GM18505 (cell line): ENCODE data around the gene SNRK.

Experiments used
- ATAC-seq: cut with Tn5 transposase; IDR thresholded peaks from one replicate; pipeline ENCODE4 v1.9.1; 2021; ENCODE audit not compliant: unreplicated experiment
- POLR2A ChIP-seq: IDR thresholded peaks from 4 replicates; pipeline ENCODE4 v1.6.1; 2011; ENCODE audit warnings: borderline replicate concordance; ENCODE audit not compliant: insufficient read depth, insufficient read length; ENCODE audit errors: extremely low read depth

Gene SNRK

DNA sequence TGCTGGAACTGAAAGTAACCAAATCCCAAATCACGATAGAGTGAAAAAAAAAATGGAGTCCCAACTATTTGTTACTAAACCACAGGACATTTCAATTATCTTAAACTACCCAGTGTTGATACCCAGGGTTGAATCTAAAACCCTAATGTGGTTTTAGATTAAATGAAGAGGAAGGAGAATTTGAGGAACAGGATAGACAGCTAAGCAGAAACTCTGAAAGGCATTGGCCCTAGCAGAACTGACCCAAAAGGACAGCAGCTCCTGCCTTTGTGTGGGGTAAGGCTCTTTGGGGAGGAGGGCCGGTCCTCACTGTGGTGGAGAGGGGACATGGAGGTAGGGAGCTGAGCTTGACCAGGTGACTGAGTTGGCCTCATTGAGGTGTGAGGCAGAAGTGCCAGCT, 30.7 kb upstream of the SNRK start:
- ATAC-seq = no peak
- TF ChIP-seq POLR2A = no peak

DNA sequence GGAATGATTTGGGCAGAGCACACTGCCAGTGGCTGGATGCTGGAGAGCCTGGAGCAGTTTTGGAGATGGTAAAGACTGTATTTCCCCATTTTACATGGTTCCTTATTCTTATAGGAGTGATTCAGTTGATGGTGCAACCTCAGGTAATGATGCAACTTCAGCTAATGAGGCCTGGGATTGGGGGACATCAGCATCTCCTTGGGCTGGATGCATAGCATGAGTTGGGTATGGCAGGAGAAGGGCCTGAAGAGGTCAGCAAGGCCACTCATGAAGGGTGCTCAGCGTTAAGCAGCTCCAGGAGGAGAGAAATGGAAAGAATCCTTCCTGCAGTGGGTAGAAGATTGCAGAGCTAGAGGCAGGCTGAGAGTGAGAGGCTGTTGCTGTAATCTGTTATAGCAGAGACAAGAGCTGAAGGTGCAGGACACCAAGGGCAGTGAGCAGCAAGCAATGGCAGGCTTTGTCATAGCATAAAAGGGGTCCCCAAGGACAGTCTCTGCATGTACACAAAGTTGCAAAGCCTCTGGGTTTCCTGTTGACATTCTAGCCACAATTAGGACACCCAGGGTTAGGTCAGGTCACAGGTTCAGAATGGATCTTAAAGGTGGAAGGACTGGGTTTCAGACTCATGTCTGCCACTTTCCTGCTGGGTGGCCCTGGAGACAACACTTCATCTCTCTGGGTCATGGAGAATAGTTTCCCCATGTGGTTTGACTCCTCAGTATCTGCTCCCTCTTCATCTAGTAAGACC, 29.5 kb upstream of the SNRK start:
- TF ChIP-seq POLR2A = no peak
- ATAC-seq = no peak

DNA sequence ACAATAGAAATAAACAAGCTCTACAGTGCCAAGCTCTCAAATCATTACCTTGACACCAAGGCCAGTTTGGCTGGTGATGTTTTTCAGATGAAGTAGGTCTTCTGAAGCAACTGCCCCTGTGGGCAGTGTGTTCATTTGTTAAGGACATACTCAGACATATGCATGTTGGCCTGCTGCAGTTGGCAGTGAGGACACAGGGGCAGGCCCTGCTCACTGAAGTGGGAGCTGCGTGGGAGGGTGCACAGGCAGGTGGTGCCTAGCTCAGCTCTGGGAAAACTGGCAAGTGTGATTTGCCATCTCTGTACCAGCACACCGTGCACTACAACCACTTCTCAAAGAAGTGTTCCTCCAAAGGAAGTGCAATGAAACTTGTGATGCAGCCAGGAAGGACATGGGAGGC, 28.5 kb upstream of the SNRK start:
- TF ChIP-seq POLR2A = no peak
- no peak for ATAC-seq

DNA sequence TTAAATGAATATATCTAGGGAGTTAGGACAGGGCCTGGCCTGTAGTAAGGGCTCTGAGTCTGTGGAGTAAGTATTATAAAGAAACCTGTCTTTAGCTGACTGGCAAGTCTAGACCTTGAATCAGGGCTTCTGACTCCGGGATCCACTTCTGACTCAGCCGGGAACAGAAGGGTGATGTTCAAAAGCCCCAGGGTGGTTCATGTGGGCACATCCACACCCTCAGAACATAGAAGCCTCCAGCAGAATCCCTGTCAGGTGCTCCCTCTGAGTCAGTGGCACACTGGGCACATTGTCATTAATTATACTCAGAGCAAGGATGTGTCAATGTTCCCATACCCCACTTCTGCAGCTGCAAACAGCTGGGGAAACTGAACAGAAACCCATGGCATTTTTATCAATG, 26.7 kb upstream of the SNRK start:
- TF ChIP-seq POLR2A = no peak

DNA sequence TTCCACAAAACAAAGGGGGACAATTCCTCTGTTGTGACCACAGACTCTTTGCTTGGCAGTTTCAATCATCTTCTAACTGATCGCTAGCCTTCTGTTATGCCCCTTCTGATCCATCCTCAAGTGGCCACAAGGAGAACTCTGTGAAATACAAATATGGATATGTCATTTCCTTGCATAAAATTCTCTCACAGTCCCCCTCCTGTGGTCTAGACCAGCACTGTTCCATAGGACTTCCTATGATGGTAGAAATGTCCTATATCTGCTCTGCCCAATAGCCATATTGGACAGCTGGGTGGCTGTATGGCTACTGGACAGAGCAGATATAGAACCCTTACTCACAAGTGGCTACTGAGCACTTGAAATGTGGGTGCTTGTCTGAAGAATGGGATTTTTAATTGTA, 25.9 kb upstream of the SNRK start:
- no peak for TF ChIP-seq POLR2A
- ATAC-seq = no peak

More for the DNA sequence above, 26.7 kb upstream of the SNRK start:
- no peak for ATAC-seq

DNA sequence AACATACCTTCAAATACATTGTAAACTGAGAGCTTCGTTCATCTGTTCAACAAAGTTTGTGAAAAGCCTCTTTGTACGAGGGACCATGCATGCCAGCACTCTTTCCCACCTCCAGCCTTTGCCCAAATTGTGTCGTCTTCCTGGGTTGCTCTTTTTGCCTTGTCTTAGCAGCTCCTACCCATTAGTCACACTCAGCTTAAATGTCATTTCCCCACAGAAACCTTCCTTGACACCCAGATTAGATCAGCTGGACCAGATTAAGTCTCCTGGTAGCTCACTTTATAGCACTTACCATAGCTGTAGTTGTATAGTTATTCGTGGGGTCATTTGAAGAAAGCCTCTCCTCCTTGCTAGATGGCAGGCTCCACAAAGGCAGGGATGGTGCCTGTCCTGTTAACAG, 24.1 kb upstream of the SNRK start:
- no peak for ATAC-seq

DNA sequence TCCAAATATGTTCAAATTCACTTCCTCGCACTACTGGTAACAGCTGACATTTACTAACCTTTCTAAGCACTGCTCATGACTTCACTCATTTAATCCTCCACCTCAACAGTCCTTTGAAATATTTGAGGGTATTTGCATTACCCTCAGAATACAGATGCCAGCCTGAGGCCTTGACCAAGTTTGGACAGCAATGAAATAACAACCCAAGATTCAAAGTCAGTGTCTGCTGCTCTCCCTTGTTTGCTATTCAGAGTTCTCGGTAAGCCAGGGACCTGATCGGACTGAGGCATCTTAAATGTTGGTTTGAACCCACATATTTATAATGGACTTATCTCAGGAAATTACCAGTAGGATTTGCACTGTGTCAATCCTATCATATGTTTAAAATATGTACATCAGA, 19.9 kb upstream of the SNRK start:
- ATAC-seq = no peak
- no peak for TF ChIP-seq POLR2A

More for the DNA sequence above, 24.1 kb upstream of the SNRK start:
- TF ChIP-seq POLR2A = no peak

DNA sequence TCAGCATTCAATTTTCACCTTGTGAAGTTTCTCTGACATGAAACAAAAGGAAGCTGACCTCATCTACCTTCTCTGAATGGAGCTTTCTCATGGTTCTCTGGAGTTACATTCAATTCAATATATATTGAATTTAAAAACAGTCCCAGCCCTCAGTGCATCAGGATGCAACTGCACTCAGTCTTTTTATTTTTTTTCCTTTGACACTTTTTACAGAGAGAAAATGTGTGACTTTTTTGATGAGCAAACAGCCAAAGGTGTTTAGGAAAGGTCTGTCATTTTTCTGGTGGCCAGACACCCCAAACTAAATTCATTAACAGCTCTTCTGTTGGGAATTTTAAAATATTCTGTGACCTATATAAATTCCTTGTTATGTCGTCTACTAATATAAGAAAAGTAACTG, 19.3 kb upstream of the SNRK start:
- TF ChIP-seq POLR2A = no peak
- ATAC-seq = no peak

DNA sequence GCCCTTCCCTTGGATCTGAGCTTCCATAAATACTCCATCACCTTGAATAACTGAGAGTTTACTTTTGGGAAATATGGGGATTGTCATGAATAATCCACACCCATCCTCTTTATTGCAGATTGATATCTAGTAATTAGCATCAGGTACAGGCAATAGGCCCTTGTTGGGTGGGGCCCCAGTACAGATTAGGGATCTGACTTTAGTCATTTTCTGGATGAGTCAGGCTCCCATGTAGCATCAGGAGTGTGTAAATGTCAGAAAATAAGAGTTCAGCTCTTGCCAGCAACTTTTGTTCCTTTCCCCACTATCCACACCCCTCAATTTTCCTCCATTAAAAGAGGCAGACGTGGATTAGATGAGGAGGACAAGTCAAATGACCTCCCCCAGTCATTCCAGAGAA, 17.7 kb upstream of the SNRK start:
- TF ChIP-seq POLR2A = no peak
- ATAC-seq = no peak

DNA sequence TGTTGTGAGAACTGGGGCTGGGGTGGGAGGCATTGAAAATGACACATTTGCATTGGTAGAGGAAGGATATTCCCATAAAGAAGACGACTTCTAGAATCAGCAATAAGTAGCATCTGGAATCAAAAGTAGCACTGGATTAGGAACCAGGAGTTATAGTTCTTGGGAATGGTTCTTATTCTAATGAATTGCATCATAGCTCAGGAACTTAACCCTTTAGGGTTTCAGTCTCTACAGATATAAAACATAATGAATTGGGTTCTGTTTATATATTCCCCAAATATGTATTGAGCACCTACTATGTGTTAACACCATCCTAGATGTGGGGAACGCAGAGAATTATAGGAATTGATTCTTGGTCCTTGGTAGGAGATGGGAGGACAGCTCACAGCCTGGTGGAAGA, 16.3 kb upstream of the SNRK start:
- no peak for TF ChIP-seq POLR2A
- no peak for ATAC-seq

DNA sequence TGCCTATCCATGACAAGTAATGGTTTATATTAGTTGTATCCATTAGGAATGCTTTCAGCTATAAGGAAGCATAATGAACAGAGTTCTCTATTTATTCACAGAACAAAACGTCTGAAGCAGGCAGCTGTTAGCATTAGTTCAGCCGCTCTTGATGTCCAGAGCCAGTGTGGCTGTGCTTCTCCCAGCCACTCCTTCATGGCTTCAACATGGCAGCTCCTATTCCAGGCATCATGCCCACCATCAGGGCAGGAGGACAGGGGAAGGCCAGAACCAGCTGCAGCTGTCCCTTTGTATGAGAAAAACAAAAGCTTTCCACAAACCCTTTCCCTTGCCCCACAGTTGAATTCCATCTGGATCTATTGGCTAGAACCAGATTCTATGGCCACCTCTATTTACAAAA, 12.9 kb upstream of the SNRK start:
- TF ChIP-seq POLR2A = no peak
- no peak for ATAC-seq

DNA sequence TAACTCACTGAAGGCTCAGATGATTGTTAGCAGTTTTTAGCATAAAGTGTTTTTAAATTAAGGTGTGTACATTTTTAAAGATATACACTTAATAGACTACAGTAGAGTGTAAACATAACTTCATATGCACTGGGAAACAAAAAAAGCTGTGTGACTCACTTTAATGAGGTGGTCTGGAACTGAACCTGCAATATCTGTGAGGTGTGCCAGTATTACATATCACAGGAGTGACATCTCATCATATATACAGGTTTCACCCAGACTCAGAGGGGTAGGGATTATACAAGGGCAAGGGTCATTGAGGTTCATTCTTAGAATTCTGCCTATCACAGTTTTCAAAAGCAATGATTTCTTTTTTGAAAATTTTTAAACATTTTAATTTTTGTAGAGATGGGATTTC, 7.3 kb upstream of the SNRK start:
- ATAC-seq = no peak

DNA sequence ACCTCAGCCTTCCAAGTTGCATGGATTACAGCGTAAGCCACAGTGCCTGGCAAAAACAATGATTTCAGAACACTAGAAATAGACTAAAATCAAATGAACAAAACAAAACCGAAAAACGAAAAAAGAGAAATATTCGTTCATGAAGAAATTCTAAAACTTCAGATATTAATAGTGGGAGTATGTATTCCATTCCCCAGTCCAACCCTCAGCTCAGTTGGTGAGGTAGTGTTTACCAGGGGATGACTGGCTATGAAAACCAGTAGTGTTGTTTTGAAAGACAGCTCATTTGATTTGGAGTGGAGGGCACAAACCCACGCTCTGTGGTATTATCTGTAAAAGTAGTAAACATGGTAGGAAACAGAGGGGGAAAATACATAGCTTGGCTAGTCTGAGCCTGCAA, 6.8 kb upstream of the SNRK start:
- TF ChIP-seq POLR2A = no peak
- no peak for ATAC-seq

More for the DNA sequence above, 7.3 kb upstream of the SNRK start:
- TF ChIP-seq POLR2A = no peak

DNA sequence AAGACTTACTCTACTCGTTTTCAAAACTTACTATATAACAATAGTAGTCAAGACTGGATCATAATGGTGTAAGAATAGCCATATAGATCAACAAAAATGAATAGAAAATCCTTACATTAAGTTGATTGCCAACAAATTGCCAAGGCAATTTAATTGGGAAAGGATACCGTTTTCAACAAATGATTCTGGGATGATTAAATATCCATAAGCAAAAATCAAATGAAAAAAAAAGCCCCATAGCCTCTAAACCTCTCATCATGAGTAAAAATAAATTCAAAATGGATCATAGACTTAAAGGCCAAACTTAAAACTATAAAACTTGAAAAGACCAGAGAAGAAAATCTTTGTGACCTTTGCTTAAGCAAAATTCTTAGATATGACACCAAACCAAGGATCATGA, 5.3 kb upstream of the SNRK start:
- no peak for TF ChIP-seq POLR2A
- no peak for ATAC-seq

DNA sequence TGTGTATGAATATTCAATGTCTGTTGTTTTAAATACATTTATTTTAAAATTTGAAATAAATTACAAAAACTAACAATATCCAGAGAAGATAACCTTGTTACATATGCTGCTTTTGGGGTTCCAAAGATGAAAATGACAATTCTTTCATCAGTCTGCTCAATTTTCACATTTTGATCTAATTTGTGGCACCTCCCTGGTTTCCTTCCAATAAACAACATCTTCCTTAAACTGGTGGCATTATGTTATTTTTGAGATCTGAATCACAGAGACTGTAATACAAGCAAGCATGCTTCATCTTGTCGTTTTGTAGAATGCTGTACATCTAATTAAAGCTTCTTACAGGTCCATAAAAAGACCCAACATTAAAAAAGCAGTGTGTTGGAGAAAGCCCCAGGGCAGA, 2.2 kb upstream of the SNRK start:
- no peak for TF ChIP-seq POLR2A
- ATAC-seq = no peak

DNA sequence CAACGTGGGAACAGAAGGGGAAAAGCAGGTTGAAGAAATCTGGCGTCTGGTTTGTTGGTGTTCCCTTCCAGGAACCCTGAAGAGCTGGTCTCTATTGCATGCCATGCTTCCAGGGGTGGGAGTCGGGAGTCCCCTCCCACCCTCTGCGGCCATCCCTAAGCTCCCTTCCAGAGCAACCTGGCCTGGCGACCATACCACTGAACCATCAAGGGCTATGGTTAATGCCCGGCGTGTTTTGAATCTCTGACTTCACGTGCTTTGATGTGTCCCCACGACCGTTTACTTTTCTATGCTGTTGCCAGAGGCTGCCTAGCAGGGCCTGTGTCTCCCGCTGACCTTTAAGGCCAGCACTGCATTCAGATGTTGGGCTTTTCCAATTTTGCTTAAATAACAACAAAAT, 696 bp upstream of the SNRK start:
- TF ChIP-seq POLR2A = no peak
- no peak for ATAC-seq
